OCI-LY3 (cell line): ENCODE data around the gene TESMIN.

Experiments used
- H2AFZ ChIP-seq: fragments of 200-600, 300-600 bp; shearing (Covaris generic); 2 replicates; pipeline ENCODE4 v1.6.0; 2014; ENCODE audit warnings: antibody characterized with exemption, low read depth, low read length
- H3K27ac ChIP-seq: fragments of 200-600, 300-600 bp; sonication (generic); 2 replicates; pipeline ENCODE4 v1.5.1; 2014; ENCODE audit warnings: mild to moderate bottlenecking, low read length, moderate library complexity, mixed read lengths
- H3K27me3 ChIP-seq: fragments of 200-600, 300-600 bp; sonication (generic); 2 replicates; pipeline ENCODE4 v1.6.1; 2014; ENCODE audit warnings: low read depth, low read length, mixed read lengths
- H3K36me3 ChIP-seq: fragments of 200-600, 300-600 bp; sonication (generic); replicated peaks from 2 replicates; pipeline ENCODE3; 2014; ENCODE audit warnings: low read depth, low read length, mixed read lengths
- H3K4me1 ChIP-seq: fragments of 300-600, 200-600 bp; sonication (generic); 2 replicates; pipeline ENCODE4 v1.6.1; 2014; ENCODE audit warnings: low read length, mixed read lengths
- H3K4me2 ChIP-seq: fragments of 200-600, 300-600 bp; sonication (generic); 2 replicates; pipeline ENCODE4 v1.6.1; 2014; ENCODE audit warnings: low read length, mixed read lengths
- H3K4me3 ChIP-seq: fragments of 300-600, 200-600 bp; sonication (generic); 2 replicates; pipeline ENCODE4 v1.5.1; 2014; ENCODE audit warnings: antibody characterized with exemption, mild to moderate bottlenecking, low read length, moderate library complexity
- H3K79me2 ChIP-seq: fragments of 300-600, 200-600 bp; shearing (Covaris generic); 2 replicates; pipeline ENCODE4 v1.6.1; 2014; ENCODE audit warnings: mild to moderate bottlenecking, low read length, mixed read lengths
- H3K9ac ChIP-seq: fragments of 300-600, 200-600 bp; shearing (Covaris generic); 2 replicates; pipeline ENCODE4 v1.6.0; 2014; ENCODE audit warnings: mild to moderate bottlenecking, low read length, moderate library complexity
- H3K9me3 ChIP-seq: fragments of 200-600, 300-600 bp; shearing (Covaris generic); 2 replicates; pipeline ENCODE4 v1.6.1; 2014; ENCODE audit warnings: low read length, mixed read lengths; ENCODE audit not compliant: insufficient read depth
- H4K20me1 ChIP-seq: fragments of 200-600, 300-600 bp; sonication (generic); 2 replicates; pipeline ENCODE4 v1.6.1; 2016; ENCODE audit warnings: low read length, mixed read lengths; ENCODE audit not compliant: insufficient read depth
- CTCF ChIP-seq: fragments of 200-600, 300-600 bp; sonication (generic); IDR thresholded peaks from 2 replicates; pipeline ENCODE4 v1.5.1; 2014; ENCODE audit warnings: antibody characterized with exemption, low read length, low read depth
- EZH2phosphoT487 ChIP-seq: fragments of 200-600 bp; shearing (Covaris generic); IDR thresholded peaks from 2 replicates; pipeline ENCODE4 v1.6.1; 2018; ENCODE audit warnings: antibody characterized with exemption, mixed run types, low read depth

Gene TESMIN

GRCh38 chr11:68707527-68707926 is 43.8 kb downstream of the TESMIN start:
- Histone ChIP-seq H4K20me1 (no peaks in the 10 kb centered on the region), H3K4me3 (no peak overlapping the region), H3K27ac (no peak overlapping the region), H3K27me3 (peaks cover 16% of the 10 kb centered on the region), H2AFZ (no peak overlapping the region), H3K36me3 (no peaks in the 10 kb centered on the region), H3K4me2 (no peak overlapping the region), H3K9me3 (no peaks in the 10 kb centered on the region), H3K79me2 (no peaks in the 10 kb centered on the region), H3K4me1 (no peaks in the 10 kb centered on the region), H3K9ac (no peak overlapping the region)
- TF ChIP-seq EZH2phosphoT487 (no peak), CTCF (no peak)

- H3K4me2 ChIP-seq, result no peak overlapping the region
Observed at GRCh38 chr11:68704887-68705286, 46.4 kb downstream of the TESMIN start.

GRCh38 chr11:68698993-68699392 is 52.3 kb downstream of the TESMIN start:
- H3K27me3 ChIP-seq, result peaks cover 39% of the 10 kb centered on the region
- no peak overlapping the region for H3K9ac ChIP-seq
- H3K9me3 ChIP-seq, result peaks cover 2% of the 10 kb centered on the region
- no peak overlapping the region for H3K27ac ChIP-seq
- no peak overlapping the region for H2AFZ ChIP-seq
- no peaks in the 10 kb centered on the region for H4K20me1 ChIP-seq
- no peak for TF ChIP-seq EZH2phosphoT487
- no peak for TF ChIP-seq CTCF
- no peaks in the 10 kb centered on the region for H3K79me2 ChIP-seq
- no peaks in the 10 kb centered on the region for H3K36me3 ChIP-seq
- H3K4me1 ChIP-seq, result no peaks in the 10 kb centered on the region
- H3K4me3 ChIP-seq, result no peak overlapping the region
- no peak overlapping the region for H3K4me2 ChIP-seq

More at GRCh38 chr11:68704887-68705286, 46.4 kb downstream of the TESMIN start:
- H4K20me1 ChIP-seq, result no peaks in the 10 kb centered on the region
- no peak overlapping the region for H3K9ac ChIP-seq
- H3K27me3 ChIP-seq, result peaks cover 22% of the 10 kb centered on the region
- H3K4me3 ChIP-seq, result no peak overlapping the region
- no peaks in the 10 kb centered on the region for H3K4me1 ChIP-seq
- TF ChIP-seq CTCF (no peak), EZH2phosphoT487 (no peak)
- no peaks in the 10 kb centered on the region; the same call in 1 of the 2 replicates for H3K9me3 ChIP-seq
- H3K79me2 ChIP-seq, result no peaks in the 10 kb centered on the region
- H3K27ac ChIP-seq, result no peak overlapping the region
- no peaks in the 10 kb centered on the region for H3K36me3 ChIP-seq
- no peak overlapping the region for H2AFZ ChIP-seq

- H4K20me1 ChIP-seq, result no peaks in the 10 kb centered on the region
- no peak overlapping the region for H3K9ac ChIP-seq
- H3K27ac ChIP-seq, result no peak overlapping the region
- H3K36me3 ChIP-seq, result no peaks in the 10 kb centered on the region
- H3K4me2 ChIP-seq, result no peak overlapping the region
- no peak overlapping the region for H3K4me3 ChIP-seq
- TF ChIP-seq EZH2phosphoT487, result no peak
- TF ChIP-seq CTCF, result no peak
- peaks cover 18% of the 10 kb centered on the region; the same call in 1 of the 2 replicates for H3K27me3 ChIP-seq
- H3K4me1 ChIP-seq, result no peaks in the 10 kb centered on the region
- H3K79me2 ChIP-seq, result no peaks in the 10 kb centered on the region
- H2AFZ ChIP-seq, result no peak overlapping the region
- peaks cover 2% of the 10 kb centered on the region; the same call in 1 of the 2 replicates for H3K9me3 ChIP-seq
Observed at GRCh38 chr11:68695531-68695930, 55.8 kb downstream of the TESMIN start.
